Activated CD4-positive, alpha-beta T cell treated with anti-CD3 and anti-CD28 coated beads, Interleukin-2, amount 50 U/mL, for 1 hour (primary cell): ENCODE results near the gene SUV39H1.
"Not testable (repeated sequence)": the region's sequence is repeated elsewhere in the genome, so short reads cannot be mapped to it uniquely, and the experiment has no call there.

ENCODE experiments used
- DNase-seq: peaks from one replicate; pipeline ENCODE4 v3.0.0-alpha.2; 2020

SUV39H1 gene, protein sequence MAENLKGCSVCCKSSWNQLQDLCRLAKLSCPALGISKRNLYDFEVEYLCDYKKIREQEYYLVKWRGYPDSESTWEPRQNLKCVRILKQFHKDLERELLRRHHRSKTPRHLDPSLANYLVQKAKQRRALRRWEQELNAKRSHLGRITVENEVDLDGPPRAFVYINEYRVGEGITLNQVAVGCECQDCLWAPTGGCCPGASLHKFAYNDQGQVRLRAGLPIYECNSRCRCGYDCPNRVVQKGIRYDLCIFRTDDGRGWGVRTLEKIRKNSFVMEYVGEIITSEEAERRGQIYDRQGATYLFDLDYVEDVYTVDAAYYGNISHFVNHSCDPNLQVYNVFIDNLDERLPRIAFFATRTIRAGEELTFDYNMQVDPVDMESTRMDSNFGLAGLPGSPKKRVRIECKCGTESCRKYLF

DNA sequence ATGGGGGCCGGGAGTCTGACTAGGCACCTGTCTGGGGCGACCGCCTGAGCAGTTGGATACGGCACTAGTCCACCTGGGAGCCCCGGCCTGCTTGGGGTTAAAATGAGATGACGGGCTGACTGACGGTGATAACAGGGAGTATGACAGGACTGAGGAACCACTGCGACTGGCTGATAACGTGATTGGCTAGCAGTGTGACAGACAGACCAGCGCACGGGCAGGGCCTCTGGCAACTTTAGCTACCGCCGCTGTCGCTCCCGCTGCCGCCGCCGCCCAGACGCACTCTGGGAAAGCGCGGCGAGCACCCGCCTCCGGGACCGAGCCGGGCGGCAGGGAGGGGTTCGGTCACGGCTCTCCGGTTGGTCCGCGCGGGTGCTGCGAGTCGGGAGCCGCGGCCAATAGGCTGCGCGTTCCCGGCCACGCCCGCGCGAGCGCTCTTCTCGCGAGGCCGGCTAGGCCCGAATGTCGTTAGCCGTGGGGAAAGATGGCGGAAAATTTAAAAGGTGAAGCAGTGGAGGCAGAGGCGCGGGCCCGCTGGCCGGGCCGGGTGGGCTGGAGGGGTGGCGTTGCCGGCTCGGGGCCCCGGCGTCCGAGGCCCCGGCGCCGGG lies at the start of gene SUV39H1:
SUV39H1 (plus strand) TSS at position 434 of the 608 bp plus-strand sequence; CDS start at position 485, 51 bp downstream.
- DNase-seq: peak; percentile 79

DNA sequence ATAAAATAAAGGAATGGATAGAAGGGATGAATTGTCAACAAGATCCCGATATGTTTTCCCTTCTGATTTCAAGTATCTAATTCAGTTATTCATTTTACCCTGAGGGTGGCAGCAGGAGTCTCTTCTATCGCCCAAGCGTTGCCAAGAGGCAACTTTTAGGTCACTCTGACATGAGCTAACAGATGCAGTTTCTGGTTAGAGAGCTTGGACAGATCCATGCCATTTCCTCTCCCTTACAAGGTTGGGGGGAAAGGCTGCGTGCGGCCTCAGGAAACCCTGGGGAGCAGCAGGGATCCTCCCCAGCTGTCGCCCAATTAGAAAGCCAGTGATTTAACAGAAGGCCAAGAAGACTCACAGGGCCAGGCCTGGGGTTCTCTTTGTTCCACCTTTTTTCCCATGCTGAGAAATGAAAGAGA lies 48.2 kb upstream of the SUV39H1 start:
- peak; percentile 15 for DNase-seq

- DNase-seq: no peak
Measured at GRCh38 chrX:48649102-48649501, 47.4 kb upstream of the SUV39H1 start.

GRCh38 chrX:48652055-48652579 lies 44.4 kb upstream of the SUV39H1 start:
- not testable (repeated sequence) for DNase-seq

DNA sequence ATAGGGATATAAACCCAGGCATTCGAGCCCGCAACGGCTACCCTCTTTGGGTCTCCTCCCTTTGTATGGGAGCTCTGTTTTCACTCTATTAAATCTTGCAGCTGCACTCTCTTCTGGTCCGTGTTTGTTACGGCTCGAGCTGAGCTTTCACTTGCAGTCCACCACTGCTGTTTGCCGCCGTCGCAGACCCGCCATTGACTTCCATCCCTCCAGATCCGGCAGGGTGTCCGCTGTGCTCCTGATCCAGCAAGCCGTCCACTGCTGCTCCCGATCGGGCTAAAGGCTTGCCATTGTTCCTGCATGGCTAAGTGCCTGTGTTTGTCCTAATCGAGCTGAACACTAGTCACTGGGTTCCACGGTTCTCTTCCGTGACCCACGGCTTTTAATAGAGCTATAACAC lies 41.8 kb upstream of the SUV39H1 start:
- DNase-seq: not testable (repeated sequence)

GRCh38 chrX:48659686-48660085 lies 36.8 kb upstream of the SUV39H1 start:
- DNase-seq: not testable (repeated sequence)

- DNase-seq: no peak
Measured at GRCh38 chrX:48663241-48663640, 33.3 kb upstream of the SUV39H1 start.

- DNase-seq: no peak
Measured at GRCh38 chrX:48664156-48664555, 32.4 kb upstream of the SUV39H1 start.

DNA sequence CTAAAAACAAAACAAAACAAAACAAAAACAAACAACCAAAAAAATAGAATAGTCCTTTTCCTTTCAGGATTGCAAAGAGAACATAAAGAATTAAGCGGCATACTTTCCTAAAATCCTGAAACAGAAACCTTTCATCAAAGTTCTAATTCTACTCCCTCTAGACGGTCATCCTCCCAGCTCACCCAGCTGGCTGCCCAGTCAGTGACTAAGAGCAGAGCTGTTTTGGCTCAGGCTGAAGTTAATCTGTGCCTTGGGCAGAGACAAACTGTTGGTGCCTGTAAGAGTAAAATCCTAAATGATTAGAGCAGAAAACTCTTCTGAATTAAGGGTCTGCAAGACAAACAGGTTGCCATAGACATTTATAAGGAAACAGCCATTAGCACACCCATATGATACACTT lies 30.5 kb upstream of the SUV39H1 start:
- no peak for DNase-seq

- DNase-seq: no peak
Measured at GRCh38 chrX:48666649-48667048, 29.9 kb upstream of the SUV39H1 start.

DNA sequence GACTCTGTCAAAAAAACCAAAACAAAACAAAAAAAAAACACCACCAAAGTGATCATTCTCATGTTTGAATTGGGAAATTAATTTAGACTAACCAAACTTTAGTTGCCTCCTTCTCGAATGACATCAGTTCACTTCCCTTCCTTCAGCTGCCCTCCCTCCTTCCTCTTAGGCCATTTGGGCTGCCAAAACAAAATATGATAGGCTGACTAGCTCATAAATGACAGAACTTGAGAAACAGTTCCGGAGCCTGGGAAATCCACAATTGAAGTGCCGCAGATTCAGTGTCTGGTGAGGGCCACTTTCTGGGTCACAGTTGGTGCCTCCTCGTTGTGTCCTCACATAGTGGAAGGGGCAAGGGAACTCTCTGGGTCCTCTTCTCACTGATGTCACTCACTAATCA lies 29.0 kb upstream of the SUV39H1 start:
- no peak for DNase-seq

GRCh38 chrX:48668187-48668586 lies 28.3 kb upstream of the SUV39H1 start:
- not testable (repeated sequence) for DNase-seq

GRCh38 chrX:48676106-48676892 lies 20.2 kb upstream of the SUV39H1 start:
- DNase-seq: peak; percentile 85

DNA sequence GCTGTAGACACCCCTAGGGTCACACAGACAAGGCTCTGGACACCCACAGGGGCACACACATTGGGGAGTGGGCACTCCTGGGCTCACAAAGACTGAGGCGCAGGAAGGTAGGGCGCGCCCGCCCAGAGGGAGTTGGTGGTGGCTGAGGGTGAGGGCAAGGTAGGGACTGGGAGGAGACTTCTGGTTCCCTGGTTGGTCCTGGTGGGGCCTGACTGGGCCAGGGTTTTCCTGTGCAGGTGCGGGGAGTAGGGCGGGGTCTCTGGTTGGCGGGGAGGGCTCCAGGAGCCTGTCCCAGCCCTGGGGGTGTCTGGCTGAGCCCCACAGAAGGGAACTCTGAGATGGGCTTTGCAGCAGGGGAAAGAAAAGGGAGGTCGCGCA lies 19.7 kb upstream of the SUV39H1 start:
- DNase-seq: no peak

DNA sequence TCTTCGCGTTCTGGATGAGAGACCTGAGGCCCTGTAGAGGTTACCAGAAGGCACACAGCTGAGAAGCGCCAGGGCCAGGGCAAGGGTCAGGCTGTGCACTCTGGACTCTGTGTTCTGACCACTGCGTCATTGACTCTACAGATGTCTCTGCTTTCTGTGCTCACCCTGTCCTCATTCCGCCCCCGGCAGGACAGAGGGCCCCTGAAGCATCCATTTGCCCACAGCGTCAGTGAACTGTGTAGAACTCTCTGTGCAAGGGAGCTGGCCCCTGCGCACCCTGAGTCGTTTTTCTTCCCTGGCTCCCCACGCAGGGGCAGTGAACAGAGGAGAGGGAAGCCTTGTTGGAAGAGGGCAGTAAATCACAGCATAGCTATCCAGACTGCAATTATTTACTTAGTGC lies 19.0 kb upstream of the SUV39H1 start:
- DNase-seq: no peak

- DNase-seq: not testable (repeated sequence)
Measured at GRCh38 chrX:48680467-48680866, 16.1 kb upstream of the SUV39H1 start.

DNA sequence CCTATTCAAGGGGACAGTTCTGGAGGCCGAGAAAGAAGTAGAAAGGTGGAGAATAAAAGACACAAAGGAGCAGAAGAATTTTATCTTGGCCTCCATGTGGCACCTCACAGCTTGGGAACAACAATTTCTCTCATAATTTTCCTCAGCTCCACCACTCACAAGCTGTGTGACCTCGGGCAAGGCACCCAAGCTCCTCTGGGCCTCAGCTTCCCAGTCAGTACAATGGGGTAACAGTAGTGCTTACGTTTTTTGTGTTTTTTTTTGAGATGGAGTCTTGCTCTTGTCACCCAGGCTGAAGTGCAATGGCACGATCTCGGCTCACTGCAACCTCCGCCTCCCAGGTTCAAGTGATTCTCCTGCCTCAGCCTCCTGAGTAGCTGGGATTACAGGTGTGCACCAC lies 15.6 kb upstream of the SUV39H1 start:
- not testable (repeated sequence) for DNase-seq

- no peak for DNase-seq
Measured at GRCh38 chrX:48681539-48682183, 14.9 kb upstream of the SUV39H1 start.

DNA sequence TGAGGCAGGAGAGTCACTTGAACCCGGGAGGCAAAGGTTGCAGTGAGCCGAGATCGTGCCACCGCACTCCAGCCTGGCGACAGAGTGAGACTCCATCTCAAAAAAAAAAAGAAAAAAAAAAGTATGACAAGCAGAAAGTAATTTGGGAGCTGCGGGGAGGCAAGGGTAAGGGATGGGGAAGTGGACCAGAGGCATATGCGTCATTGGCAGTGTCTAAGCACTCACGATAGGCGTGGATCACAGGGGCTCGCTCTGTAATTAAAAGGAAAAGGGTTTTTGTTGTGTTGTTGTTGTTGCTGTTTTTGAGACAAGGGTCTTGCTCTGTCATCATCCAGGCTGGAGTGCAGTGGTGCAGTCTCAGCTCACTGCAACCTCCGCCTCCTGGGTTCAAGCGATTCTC lies 13.7 kb upstream of the SUV39H1 start:
- DNase-seq: not testable (repeated sequence)

DNA sequence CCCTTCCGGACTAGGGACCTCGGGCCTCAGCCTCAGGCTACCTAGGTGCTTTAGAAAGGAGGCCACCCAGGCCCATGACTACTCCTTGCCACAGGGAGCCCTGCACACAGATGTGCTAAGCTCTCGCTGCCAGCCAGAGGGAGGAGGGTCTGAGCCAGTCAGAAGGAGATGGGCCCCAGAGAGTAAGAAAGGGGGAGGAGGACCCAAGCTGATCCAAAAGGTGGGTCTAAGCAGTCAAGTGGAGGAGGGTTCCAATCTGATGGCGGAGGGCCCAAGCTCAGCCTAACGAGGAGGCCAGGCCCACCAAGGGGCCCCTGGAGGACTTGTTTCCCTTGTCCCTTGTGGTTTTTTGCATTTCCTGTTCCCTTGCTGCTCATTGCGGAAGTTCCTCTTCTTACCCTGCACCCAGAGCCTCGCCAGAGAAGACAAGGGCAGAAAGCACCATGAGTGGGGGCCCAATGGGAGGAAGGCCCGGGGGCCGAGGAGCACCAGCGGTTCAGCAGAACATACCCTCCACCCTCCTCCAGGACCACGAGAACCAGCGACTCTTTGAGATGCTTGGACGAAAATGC lies 13.0 kb upstream of the SUV39H1 start, which contains the start of gene WAS:
WAS (plus strand) TSS at position 389 of the 572 bp plus-strand sequence; CDS start at position 444, 55 bp downstream.
- peak; percentile 16 for DNase-seq

- DNase-seq: no peak
Measured at GRCh38 chrX:48684134-48684533, 12.4 kb upstream of the SUV39H1 start.

DNA sequence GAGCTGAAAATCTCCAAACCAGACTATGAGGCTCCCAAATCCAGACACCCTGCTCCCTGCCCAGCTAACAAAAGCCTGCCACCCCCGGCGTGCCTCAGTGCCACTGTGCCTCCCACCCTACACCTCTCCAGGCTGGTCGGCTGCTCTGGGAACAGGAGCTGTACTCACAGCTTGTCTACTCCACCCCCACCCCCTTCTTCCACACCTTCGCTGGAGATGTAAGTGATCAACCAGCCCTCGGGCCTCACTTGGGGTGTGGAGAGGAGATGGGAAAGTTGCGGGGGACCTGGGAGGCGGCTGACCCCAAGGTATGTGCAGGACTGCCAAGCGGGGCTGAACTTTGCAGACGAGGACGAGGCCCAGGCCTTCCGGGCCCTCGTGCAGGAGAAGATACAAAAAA lies 11.1 kb upstream of the SUV39H1 start:
- no peak for DNase-seq
